Measurements from ENCODE around the gene STAP2. TPM values are rescaled to one million over a fixed set of nuclear protein-coding genes. Genes with fewer than 3 reads are reported as not detected.

STAP2 gene
- total RNA-seq, 3 donors from 2014 or later: 1.6 to 51.4 (median 25.9) TPM

- peak in 1 of 2 donors; percentile 77 for DNase-seq (ENCODE audit: low spot score in 2 of 2)
- H3K4me3 ChIP-seq: peak overlapping the region in 1 of 3 donors; percentile 26
- intact Hi-C loops (cut with DNase I; ENCODE audit: low total_unique reads): no loop called here
Measured at GRCh38 chr19:4375164-4376027, 36.8 kb upstream of the STAP2 start.

GRCh38 chr19:4374498-4375163 is 36.0 kb upstream of the STAP2 start:
- Histone ChIP-seq H3K4me1 (peaks cover 34 to 83% of the 10 kb centered on the region in 2 donors), H3K4me3 (peak overlapping the region in 1 of 3 donors; percentile 26)
- intact Hi-C loops (cut with DNase I; ENCODE audit: low total_unique reads): no loop called here

More at GRCh38 chr19:4375164-4376027, 36.8 kb upstream of the STAP2 start:
- H3K9me3 ChIP-seq: no peaks in the 10 kb centered on the region
- no peaks in the 10 kb centered on the region for H3K27me3 ChIP-seq
- no peak for TF ChIP-seq CTCF (IDR thresholded peaks at IDR 0.05)
- TF ChIP-seq POLR2A (IDR thresholded peaks at IDR 0.05): no peak
- TF ChIP-seq POLR2AphosphoS5 (IDR thresholded peaks at IDR 0.05): no peak
- no peaks in the 10 kb centered on the region for H3K36me3 ChIP-seq
- H3K27ac ChIP-seq: peak overlapping the region; percentile 88 to 93
- peaks cover 32 to 80% of the 10 kb centered on the region in 2 donors for H3K4me1 ChIP-seq

GRCh38 chr19:4373601-4374497 is 35.2 kb upstream of the STAP2 start:
- no peak for TF ChIP-seq CTCF (IDR thresholded peaks at IDR 0.05)
- TF ChIP-seq POLR2AphosphoS5 (IDR thresholded peaks at IDR 0.05): no peak
- TF ChIP-seq POLR2A (IDR thresholded peaks at IDR 0.05): no peak
- Histone ChIP-seq H3K36me3 (no peaks in the 10 kb centered on the region), H3K9me3 (no peaks in the 10 kb centered on the region), H3K4me3 (peak overlapping the region in 1 of 3 donors; percentile 26), H3K27me3 (no peaks in the 10 kb centered on the region), H3K4me1 (peaks cover 37 to 80% of the 10 kb centered on the region in 2 donors), H3K27ac (peak overlapping the region; percentile 88 to 93)
- intact Hi-C loops (cut with DNase I; ENCODE audit: low total_unique reads): no loop called here
- DNase-seq (ENCODE audit: low spot score in 2 of 2): no peak

More at GRCh38 chr19:4374498-4375163, 36.0 kb upstream of the STAP2 start:
- Histone ChIP-seq H3K27me3 (no peaks in the 10 kb centered on the region), H3K36me3 (no peaks in the 10 kb centered on the region), H3K9me3 (no peaks in the 10 kb centered on the region), H3K27ac (peak overlapping the region; percentile 88 to 93)
- TF ChIP-seq CTCF (IDR thresholded peaks at IDR 0.05) (no peak), POLR2AphosphoS5 (IDR thresholded peaks at IDR 0.05) (peak in 2 of 3 donors; percentile 43 to 88)
- no peak for DNase-seq (ENCODE audit: low spot score in 2 of 2)

GRCh38 chr19:4373013-4373367 is 34.4 kb upstream of the STAP2 start:
- Histone ChIP-seq H3K4me1 (peaks cover 46 to 85% of the 10 kb centered on the region in 2 donors), H3K27me3 (no peaks in the 10 kb centered on the region), H3K4me3 (no peak overlapping the region), H3K27ac (peak overlapping the region; percentile 88 to 93), H3K9me3 (no peaks in the 10 kb centered on the region), H3K36me3 (no peaks in the 10 kb centered on the region)
- intact Hi-C loops (cut with DNase I; ENCODE audit: low total_unique reads): no loop called here
- DNase-seq (ENCODE audit: low spot score in 2 of 2): no peak
- TF ChIP-seq CTCF (IDR thresholded peaks at IDR 0.05): no peak
- no peak for TF ChIP-seq POLR2AphosphoS5 (IDR thresholded peaks at IDR 0.05)
- TF ChIP-seq POLR2A (IDR thresholded peaks at IDR 0.05): no peak

All from breast epithelium (tissue), 4 donors.